Urinary bladder (tissue), 4 donors: ENCODE data around the gene ATP8A1. TPM values are rescaled to one million over a fixed set of nuclear protein-coding genes. Genes with fewer than 3 reads are reported as not detected.
"Not testable (repeated sequence)": the region's sequence is repeated elsewhere in the genome, so short reads cannot be mapped to it uniquely, and the experiment has no call there.

Experiments
- DNase-seq: peaks from one replicate; pipeline ENCODE4 v3.0.0-alpha.2; 2015; ENCODE audit errors: extremely low spot score
- H3K27ac ChIP-seq: one replicate; pipeline ENCODE4 v1.5.1; 2013; ENCODE audit warnings: low read depth, mild to moderate bottlenecking, moderate library complexity
- H3K36me3 ChIP-seq: one replicate; pipeline ENCODE4 v1.6.1; 2013; ENCODE audit warnings: mild to moderate bottlenecking, moderate library complexity; ENCODE audit not compliant: insufficient read depth
- H3K4me1 ChIP-seq: one replicate; pipeline ENCODE4 v1.6.1; 2013; ENCODE audit warnings: mild to moderate bottlenecking, moderate library complexity; ENCODE audit not compliant: insufficient read depth
- H3K4me3 ChIP-seq: one replicate; pipeline ENCODE4 v1.5.1; 2013; ENCODE audit warnings: low read depth, low read length
- WGBS: extraction: QIAGEN DNeasy Blood & Tissue Kit; methylation state at CpG from one replicate; pipeline ENCODE4 v1.1.7; 2013; 5-methylcytosine and 5-hydroxymethylcytosine counted together
- polyA plus RNA-seq: library from polyadenylated mRNA; stranded (reverse); fragments of 200-250 nt; gene quantifications from one replicate; pipeline ENCODE4 v1.2.3, GENCODE V29; 2013
- total RNA-seq: library from RNA; depleted of rRNA; stranded (reverse); fragments of >200 nt; gene quantifications from one replicate; pipeline ENCODE4 v1.2.3, GENCODE V29; 2014
- donor health status: healthy with polysubstance abuse.
- donor health status: healthy.

The ATP8A1 gene
- total and polyA plus RNA-seq, 2 donors, result 3.9 to 59.2 TPM

GRCh38 chr4:42396361-42396751, 260.5 kb downstream of the ATP8A1 start:
- Histone ChIP-seq H3K4me1 (no peaks in the 10 kb centered on the region), H3K4me3 (no peak overlapping the region), H3K27ac (no peak overlapping the region), H3K36me3 (no peaks in the 10 kb centered on the region)
- WGBS, result 37% methylated on average over 17 of the region's 17 CpGs
- no peak for DNase-seq

DNA sequence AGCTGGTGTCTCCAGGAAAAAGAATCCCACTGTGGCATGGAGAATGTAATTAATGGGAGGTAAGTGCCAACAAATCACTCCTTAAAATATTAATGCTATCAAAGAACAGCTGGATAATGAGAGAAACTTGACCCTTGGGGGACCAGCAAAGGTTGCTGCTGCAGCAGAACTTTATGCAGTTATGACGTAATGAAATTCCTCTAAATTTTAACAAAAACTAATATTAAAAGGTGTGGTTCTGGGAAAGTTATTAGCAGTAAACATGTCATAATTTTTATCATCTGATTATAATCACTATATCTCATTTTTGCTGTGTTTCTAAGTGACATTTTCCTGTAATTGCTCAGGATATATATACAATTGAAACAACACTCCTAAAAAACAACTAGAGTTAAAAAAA, 261.3 kb downstream of the ATP8A1 start:
- H3K4me3 ChIP-seq, result no peak overlapping the region
- 93% methylated on average over 1 of the region's 1 CpG for WGBS

DNA sequence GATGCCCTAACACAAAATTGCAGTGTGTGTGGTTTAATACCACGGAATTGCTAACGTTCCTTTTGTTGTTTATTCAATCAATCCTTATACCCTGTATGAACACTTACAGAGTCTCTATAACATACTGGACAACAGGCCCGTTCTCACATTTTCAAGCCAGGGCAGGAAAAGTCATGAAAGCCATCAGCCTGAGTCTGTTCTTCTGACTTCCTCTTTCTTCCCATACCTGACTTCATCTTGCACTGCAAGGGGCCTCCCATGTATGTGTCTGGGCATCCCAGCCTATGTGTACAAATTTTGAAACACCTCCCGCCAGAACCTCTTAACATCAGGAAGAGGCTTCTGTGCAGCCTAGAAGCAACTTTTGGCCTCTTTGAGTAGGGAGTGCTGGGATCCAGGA, 264.5 kb downstream of the ATP8A1 start:
- WGBS, result 90% methylated on average over 4 of the region's 4 CpGs
- Histone ChIP-seq H3K4me1 (no peaks in the 10 kb centered on the region), H3K36me3 (no peaks in the 10 kb centered on the region), H3K4me3 (no peak overlapping the region), H3K27ac (no peak overlapping the region)
- no peak for DNase-seq

More for the DNA sequence above, 261.3 kb downstream of the ATP8A1 start:
- Histone ChIP-seq H3K27ac (no peak overlapping the region), H3K4me1 (no peaks in the 10 kb centered on the region), H3K36me3 (no peaks in the 10 kb centered on the region)
- DNase-seq, result no peak

DNA sequence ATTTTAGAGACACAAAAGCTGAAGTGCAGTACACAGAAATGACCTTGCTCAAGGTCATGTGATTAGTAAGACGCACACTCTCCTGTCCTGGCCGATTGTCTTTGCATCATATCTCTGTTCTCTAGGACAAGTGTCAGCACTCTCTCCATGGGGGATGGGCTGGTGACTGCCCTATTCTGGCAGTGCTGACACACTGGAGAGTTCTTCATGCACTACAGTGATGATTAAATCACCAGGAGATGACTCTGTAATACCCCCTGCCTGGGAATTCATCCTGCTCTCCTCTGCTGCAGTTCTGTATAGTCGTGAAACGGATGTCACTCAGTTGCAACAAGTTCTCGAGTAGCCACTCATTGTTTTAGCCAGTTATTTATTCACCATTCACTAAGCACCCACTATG, 264.9 kb downstream of the ATP8A1 start:
- Histone ChIP-seq H3K36me3 (no peaks in the 10 kb centered on the region), H3K4me1 (no peaks in the 10 kb centered on the region), H3K4me3 (no peak overlapping the region), H3K27ac (no peak overlapping the region)
- WGBS, result 55% methylated on average over 5 of the region's 5 CpGs
- no peak for DNase-seq

DNA sequence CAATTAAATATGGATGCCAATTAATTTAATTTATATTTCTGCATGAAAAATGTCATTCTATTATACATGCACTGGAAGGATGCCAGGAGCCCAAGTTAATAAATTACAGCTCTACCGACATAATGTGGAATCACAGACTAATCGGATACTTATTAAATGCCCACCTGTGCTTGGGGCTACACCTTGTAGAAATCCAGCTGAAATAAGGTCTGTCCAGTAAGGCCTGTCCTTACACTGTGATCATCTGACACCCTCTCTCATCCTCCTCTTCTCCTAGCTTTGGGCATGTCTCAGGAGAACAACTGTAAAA, 265.6 kb downstream of the ATP8A1 start:
- H3K4me1 ChIP-seq, result no peaks in the 10 kb centered on the region
- 79% methylated on average over 2 of the region's 2 CpGs for WGBS
- no peaks in the 10 kb centered on the region for H3K36me3 ChIP-seq
- no peak for DNase-seq
- H3K27ac ChIP-seq, result no peak overlapping the region
- H3K4me3 ChIP-seq, result no peak overlapping the region

- 59% methylated on average over 10 of the region's 10 CpGs for WGBS
- Histone ChIP-seq H3K27ac (no peak overlapping the region), H3K36me3 (no peaks in the 10 kb centered on the region), H3K4me1 (no peaks in the 10 kb centered on the region), H3K4me3 (no peak overlapping the region)
- DNase-seq, result no peak
Measured at GRCh38 chr4:42390622-42391354, 266.1 kb downstream of the ATP8A1 start.

- Histone ChIP-seq H3K27ac (no peak overlapping the region), H3K4me3 (no peak overlapping the region), H3K4me1 (no peaks in the 10 kb centered on the region), H3K36me3 (no peaks in the 10 kb centered on the region)
- DNase-seq, result no peak
- 98% methylated on average over 1 of the region's 1 CpG for WGBS
Measured at GRCh38 chr4:42385516-42385915, 271.4 kb downstream of the ATP8A1 start.

GRCh38 chr4:42381666-42382065, 275.2 kb downstream of the ATP8A1 start:
- H3K27ac ChIP-seq, result no peak overlapping the region
- WGBS, result 90% methylated on average over 2 of the region's 2 CpGs
- no peaks in the 10 kb centered on the region for H3K4me1 ChIP-seq
- no peaks in the 10 kb centered on the region for H3K36me3 ChIP-seq
- H3K4me3 ChIP-seq, result no peak overlapping the region
- DNase-seq, result no peak

- H3K36me3 ChIP-seq, result no peaks in the 10 kb centered on the region
- 93% methylated on average over 4 of the region's 4 CpGs for WGBS
- no peaks in the 10 kb centered on the region for H3K4me1 ChIP-seq
- DNase-seq, result no peak
- no peak overlapping the region for H3K4me3 ChIP-seq
- no peak overlapping the region for H3K27ac ChIP-seq
Measured at GRCh38 chr4:42377497-42377896, 279.4 kb downstream of the ATP8A1 start.

- H3K36me3 ChIP-seq, H3K4me3 ChIP-seq, DNase-seq, H3K4me1 ChIP-seq, H3K27ac ChIP-seq: not testable (repeated sequence)
- WGBS, result 94% methylated on average over 6 of the region's 6 CpGs
Measured at GRCh38 chr4:42372303-42372702, 284.6 kb downstream of the ATP8A1 start.

DNA sequence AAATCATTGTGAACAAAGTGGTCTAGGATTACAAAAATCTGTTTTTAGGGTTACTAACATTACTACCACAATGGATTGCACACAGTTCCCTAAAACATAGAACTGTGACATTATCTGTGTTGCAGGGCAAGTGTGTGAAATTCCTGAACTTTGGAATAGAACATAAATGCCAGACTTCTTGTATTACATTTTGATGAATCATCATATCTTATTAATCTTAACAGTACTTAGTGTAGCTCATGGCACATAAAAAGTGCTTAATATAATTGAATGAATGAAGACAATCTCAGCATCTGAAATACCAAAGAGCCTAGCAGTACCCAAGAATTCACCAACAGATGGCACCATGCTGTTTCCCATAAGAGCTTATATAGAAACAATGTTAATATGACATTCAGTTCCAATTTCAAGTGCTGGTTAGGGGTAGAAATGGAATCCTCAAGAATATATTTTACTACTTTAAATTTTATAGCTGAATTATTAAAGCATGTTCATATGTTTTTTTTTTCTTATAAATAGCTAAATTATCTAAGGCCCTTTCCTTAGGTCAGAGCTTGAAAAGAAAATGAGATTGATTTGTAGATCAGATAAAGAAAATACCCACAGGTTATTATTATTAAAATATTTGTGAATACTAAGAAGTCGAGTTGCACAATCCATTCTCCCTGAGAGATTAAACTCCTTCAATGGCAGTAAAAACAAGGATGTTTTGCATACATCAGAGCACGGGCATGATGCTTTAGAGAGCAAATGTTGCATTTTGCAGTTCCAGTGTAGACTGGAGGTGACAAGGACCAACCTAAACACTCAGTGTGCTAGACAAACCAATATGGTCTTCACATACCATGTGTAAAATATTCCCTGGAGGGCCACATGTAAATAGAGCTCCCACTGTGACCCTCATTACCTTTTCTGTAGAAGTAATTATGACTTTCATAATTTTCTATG, 285.3 kb downstream of the ATP8A1 start:
- 53% methylated on average over 2 of the region's 2 CpGs for WGBS
- Histone ChIP-seq H3K4me1 (no peaks in the 10 kb centered on the region), H3K36me3 (no peaks in the 10 kb centered on the region), H3K4me3 (no peak overlapping the region), H3K27ac (no peak overlapping the region)
- DNase-seq, result no peak

GRCh38 chr4:42369489-42369888, 287.4 kb downstream of the ATP8A1 start:
- no peak for DNase-seq
- no peaks in the 10 kb centered on the region for H3K4me1 ChIP-seq
- H3K36me3 ChIP-seq, result no peaks in the 10 kb centered on the region
- 93% methylated on average over 27 of the region's 27 CpGs for WGBS
- H3K27ac ChIP-seq, result no peak overlapping the region
- H3K4me3 ChIP-seq, result no peak overlapping the region

DNA sequence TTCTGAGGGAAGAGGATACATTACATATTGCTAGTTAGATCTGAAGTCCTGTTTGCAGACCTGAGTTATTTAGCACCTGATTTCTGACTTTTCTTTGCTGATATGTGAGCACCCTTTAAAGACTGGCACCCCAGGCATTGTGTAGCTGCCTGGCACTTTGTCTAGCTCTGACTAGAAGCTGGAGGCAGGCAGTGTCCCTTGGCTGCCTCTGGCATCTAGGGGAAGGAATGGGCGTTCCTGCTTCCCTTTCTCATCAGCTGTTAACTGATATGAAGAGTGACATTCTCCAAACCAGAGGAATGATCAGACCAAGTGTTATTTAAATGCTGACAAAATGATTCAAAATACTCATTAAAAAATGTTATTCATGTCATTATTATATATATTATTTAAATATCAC, 289.9 kb downstream of the ATP8A1 start:
- no peak for DNase-seq
- H3K36me3 ChIP-seq, result no peaks in the 10 kb centered on the region
- no peak overlapping the region for H3K27ac ChIP-seq
- WGBS, result 71% methylated on average over 1 of the region's 1 CpG
- H3K4me1 ChIP-seq, result no peaks in the 10 kb centered on the region
- no peak overlapping the region for H3K4me3 ChIP-seq
